Stimulated activated CD4-positive, alpha-beta T cell treated with anti-CD3 and anti-CD28 coated beads, TNF-alpha, amount 100 ng/mL, for 4 hours (primary cell): ENCODE data around the gene CD300H.

ENCODE experiments used
- DNase-seq, 3 experiments: peaks; one replicate each; pipeline ENCODE4 v3.0.0-alpha.2; 2020; ENCODE audit warnings: low read depth in 3 of 3

The CD300H gene

GRCh38 chr17:74549343-74549742, 18.0 kb downstream of the CD300H start:
- no peak for DNase-seq

GRCh38 chr17:74547736-74548135, 19.6 kb downstream of the CD300H start:
- no peak for DNase-seq

- DNase-seq: no peak
These were observed 20.0 kb downstream of the CD300H start for GRCh38 chr17:74547264-74547663.

GRCh38 chr17:74546586-74546985, 20.7 kb downstream of the CD300H start:
- no peak for DNase-seq

GRCh38 chr17:74545843-74546230, 21.5 kb downstream of the CD300H start, which contains the start of gene CD300C:
TSS of gene CD300C (minus strand) at chr17:74546115. CDS start at chr17:74545782, 333 bp downstream.
- no peak for DNase-seq

GRCh38 chr17:74544991-74545842, 22.1 kb downstream of the CD300H start:
- DNase-seq: no peak

- DNase-seq: no peak
These were observed 23.2 kb downstream of the CD300H start for GRCh38 chr17:74543891-74544760.

- no peak for DNase-seq
These were observed 23.9 kb downstream of the CD300H start for GRCh38 chr17:74543406-74543805.

- DNase-seq: no peak
These were observed 24.5 kb downstream of the CD300H start for GRCh38 chr17:74542727-74543383.

GRCh38 chr17:74542166-74542565, 25.1 kb downstream of the CD300H start:
- no peak for DNase-seq

GRCh38 chr17:74541176-74542111, 25.9 kb downstream of the CD300H start:
- DNase-seq: no peak

- no peak for DNase-seq
These were observed 28.0 kb downstream of the CD300H start for GRCh38 chr17:74539281-74539820.

- DNase-seq: no peak
These were observed 30.4 kb downstream of the CD300H start for GRCh38 chr17:74536890-74537289.

GRCh38 chr17:74532115-74532514, 35.2 kb downstream of the CD300H start:
- DNase-seq: no peak

GRCh38 chr17:74531231-74531761, 36.0 kb downstream of the CD300H start, which contains the start of gene CD300LB:
TSS of gene CD300LB (minus strand) at chr17:74531475. CDS start at chr17:74531350, 125 bp downstream.
- DNase-seq: no peak

- DNase-seq: no peak
These were observed 36.5 kb downstream of the CD300H start for GRCh38 chr17:74530831-74531150.

- DNase-seq: no peak
These were observed 38.1 kb downstream of the CD300H start for GRCh38 chr17:74529243-74529642.

GRCh38 chr17:74528491-74529199, 38.7 kb downstream of the CD300H start:
- no peak for DNase-seq

- DNase-seq: no peak
These were observed 39.6 kb downstream of the CD300H start for GRCh38 chr17:74527756-74528155.

GRCh38 chr17:74527081-74527480, 40.2 kb downstream of the CD300H start:
- no peak for DNase-seq
